ENCODE data around the gene PPM1M.

Gene PPM1M

GRCh38 chr3:52216585-52217408, 28.8 kb upstream of the PPM1M start:
- peak; percentile 55 for DNase-seq (ENCODE audit: low read depth)

- DNase-seq (ENCODE audit: low read depth) = no peak
Observed at GRCh38 chr3:52217409-52217805, 28.2 kb upstream of the PPM1M start.

DNA sequence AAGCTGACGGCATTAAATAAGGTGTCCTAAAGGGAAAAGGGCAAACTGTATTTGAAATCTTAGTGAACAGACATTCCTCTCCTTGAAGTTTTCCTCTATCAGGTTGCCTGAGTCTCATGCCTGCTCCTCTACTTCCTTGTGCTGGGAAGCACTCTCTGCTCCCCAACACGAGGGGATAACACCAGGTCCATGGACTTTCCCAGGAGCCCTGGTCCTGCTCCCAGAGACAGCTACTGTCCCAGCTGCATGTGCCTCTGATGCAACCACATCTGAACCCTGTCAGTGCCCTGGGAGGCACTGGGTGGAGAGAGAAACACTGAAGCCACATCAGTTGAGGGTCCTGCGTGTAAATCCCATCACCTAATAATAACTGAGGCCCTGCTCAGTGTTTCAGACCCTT, 27.5 kb upstream of the PPM1M start:
- DNase-seq (ENCODE audit: low read depth) = no peak

DNA sequence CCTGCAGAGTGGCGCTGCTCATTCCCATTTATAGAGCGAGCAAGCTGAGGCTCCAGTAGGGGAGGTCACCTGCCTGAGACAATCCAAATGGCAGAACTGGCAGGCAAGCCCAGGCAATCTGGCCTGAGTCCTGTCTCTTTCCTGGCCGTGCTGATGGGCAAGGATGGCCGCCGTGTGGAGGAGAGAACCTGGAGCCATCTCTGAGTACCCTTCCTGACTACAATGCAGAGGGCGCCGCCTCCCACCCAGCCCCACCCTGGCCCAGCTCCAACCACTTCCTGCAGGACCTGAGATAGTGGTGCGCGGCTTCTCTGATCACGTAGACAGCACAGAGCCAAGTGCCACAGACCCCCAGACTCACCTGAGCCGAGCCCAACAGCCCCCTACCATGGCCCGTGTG, 27.1 kb upstream of the PPM1M start:
- no peak for DNase-seq (ENCODE audit: low read depth)

DNA sequence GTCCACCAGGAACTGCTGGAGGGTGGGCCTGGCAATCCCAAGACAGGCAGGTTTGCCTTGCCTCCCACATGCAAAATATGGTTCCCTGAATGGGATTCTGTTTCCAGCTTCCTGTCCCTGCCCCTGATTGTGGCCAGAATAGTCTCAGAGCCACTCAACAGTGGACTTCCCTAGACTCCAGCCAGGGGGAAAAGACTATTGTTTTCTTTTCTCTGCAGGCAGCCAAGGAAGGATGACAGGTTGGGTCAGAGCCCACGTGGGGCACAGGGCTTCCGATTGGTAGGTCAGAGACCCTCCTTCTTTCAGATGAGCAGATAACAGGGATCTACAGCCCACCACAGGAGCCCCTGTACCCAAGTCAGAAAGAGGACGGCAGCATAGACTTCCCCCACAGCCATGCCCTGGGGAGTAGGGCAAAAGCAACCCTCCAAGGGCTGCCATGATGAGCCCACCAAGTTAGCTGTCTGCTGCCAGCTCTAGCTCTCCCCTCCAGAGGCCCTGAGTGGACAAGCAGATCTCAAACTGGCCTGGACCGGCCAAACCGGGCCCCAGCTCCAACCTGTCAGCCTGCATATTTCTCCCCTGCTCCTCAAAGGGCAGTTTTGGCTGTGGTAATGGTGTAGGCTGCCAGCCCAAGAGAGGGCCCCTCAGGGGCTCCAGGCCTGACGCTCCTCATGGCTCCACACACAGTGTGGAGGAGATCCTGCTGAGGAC, 26.5 kb upstream of the PPM1M start:
- DNase-seq (ENCODE audit: low read depth) = no peak

DNA sequence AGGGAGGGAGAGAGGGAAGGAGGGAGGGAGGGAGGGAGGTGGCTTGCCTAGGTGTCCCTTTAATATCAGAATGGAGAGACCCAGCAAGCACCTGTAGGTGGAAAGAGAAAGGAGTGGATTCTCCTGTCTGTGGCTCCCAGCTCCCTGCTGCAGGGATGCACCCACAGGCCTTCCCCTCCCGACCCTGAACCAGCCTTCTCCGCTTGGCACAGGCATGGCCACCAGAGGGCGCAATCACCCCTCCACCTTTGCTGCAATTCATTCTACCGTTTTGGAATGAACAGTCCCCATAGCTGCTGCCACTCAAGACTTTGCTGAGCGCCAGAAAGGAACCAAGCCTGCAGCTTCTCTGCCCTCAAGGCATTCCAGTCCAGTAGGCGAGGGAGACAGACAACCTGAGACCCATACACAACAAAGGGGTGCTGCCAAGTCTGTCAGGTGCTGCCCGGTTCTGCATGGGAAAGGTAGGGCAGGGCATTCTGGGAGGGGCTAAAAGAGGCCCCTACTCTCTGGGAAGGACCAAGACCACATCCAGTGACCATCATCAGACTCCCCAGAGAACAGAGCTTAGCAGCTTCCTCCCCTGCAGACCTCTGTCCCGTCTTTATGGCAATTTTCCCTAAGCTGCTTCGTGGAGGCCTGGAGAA, 25.1 kb upstream of the PPM1M start:
- peak; percentile 82 for DNase-seq (ENCODE audit: low read depth)

DNA sequence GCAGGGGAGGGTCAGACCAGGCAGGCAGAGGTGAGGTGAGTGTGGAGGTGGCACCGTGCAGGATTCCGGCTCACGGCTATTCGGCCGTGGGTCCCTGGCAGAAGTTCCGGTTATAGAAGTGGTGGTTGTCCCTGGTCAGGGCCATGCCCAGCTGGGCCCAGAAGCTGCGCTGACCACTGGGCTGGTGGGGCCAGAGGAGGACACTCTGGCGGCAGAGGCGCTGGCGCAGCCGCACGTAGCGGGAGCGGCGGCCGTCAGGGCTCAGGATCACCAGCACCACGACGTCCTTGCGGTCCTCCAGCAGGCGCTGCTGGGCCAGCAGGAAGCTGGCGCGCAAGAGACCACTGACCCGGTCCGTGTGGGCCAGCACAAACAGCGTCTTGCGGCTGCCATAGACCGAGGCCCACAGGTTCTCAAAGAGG, 24.4 kb upstream of the PPM1M start:
- DNase-seq (ENCODE audit: low read depth) = no peak

- peak; percentile 42 for DNase-seq (ENCODE audit: low read depth)
Observed at GRCh38 chr3:52221563-52222318, 23.8 kb upstream of the PPM1M start.

GRCh38 chr3:52222319-52223221, 23.0 kb upstream of the PPM1M start:
- DNase-seq (ENCODE audit: low read depth) = no peak

- DNase-seq (ENCODE audit: low read depth) = no peak
Observed at GRCh38 chr3:52223449-52224408, 21.8 kb upstream of the PPM1M start.

DNA sequence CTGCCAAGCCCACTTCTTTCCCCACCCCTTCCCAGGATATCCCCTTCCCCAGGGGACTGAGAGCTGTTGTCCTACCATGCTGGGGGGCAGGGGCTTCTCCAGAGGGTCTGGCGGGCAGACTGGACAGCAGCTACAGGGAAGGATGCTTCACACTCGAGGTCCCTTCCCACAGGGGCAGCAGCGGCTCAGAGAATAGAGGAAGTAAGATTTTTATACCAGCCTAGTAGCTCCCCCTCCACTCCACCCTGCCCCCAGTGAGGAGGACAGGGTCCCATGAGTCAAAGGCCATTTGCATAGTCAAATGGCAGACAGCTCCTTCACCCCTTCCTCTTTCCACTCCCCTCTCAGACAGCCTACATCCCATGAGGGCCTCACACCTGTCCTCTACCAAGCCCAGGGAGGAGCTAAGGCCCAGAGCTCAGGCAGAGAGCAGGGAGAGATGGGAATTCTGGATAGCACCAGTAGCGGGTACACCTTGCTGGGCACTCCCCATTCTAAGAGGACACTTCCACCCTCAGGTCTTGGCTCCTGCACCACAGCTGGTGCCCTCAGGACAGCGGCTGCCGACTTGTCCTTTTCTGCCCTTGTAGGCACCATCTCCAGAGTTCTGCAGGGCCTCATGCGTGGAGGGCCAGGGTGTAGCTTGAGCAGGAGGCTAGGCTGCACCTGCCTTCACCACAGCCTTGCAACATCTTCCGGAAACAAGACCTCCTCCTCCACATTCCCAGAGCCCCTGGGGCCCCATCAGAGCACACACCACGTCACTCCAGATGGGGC, 19.9 kb upstream of the PPM1M start, which contains the start of gene TLR9:
Gene TLR9 (minus strand): TSS at position 194 of the 777 bp plus-strand sequence. CDS start 116 bp downstream, at position 78.
- no peak for DNase-seq (ENCODE audit: low read depth)

DNA sequence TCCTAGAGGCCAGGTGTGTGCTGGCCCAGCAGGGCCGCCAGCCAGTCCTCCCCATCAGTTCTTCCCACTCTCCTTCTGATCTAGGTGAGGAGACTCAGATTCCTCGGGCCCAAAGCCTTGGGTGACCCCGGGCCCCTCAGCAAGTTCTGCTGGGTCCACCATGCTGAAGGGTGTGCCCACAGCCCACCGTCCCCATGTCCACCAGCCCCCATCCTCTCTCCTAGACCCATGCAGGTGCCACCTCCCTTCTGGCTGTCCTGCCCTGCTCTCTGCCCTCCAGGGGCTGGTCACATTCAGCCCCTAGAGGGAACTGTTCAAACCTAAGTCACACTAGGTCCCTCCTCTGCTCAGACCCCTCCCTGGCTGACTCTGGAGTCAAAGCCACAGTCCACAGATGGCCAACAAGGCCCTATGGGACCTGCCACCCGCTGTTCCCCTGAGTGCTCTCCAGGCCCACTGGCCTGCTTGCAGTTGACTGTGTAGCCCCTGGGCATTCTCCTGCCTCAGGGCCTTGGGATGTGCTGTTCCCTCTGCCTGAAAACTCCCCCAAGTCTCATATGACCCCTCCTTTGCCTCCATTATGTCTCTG, 19.2 kb upstream of the PPM1M start:
- no peak for DNase-seq (ENCODE audit: low read depth)

DNA sequence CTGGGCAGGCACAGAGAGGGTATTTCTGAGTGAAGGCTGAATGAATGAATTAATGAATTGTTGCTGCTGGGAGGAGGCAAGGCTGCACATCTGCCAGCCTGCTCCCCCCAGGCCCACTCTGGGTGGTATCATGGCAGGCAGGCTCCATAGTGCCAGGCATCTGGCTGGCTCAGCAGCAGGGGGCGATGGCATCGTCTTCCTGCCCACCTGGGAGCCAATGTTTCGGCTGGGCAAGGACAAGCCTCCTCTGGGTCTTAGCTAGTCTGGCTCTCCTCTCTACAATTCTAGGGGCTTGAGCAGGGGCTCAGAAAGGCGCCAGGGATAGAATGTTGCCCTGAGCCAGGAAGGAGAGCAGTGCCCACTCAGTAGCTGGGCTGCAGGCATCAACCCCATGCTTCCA, 18.4 kb upstream of the PPM1M start:
- DNase-seq (ENCODE audit: low read depth) = no peak

GRCh38 chr3:52227766-52228165, 17.8 kb upstream of the PPM1M start:
- no peak for DNase-seq (ENCODE audit: low read depth)

- DNase-seq (ENCODE audit: low read depth) = no peak
Observed at GRCh38 chr3:52228266-52228665, 17.3 kb upstream of the PPM1M start.

- no peak for DNase-seq (ENCODE audit: low read depth)
Observed at GRCh38 chr3:52228751-52229291, 16.7 kb upstream of the PPM1M start.

DNA sequence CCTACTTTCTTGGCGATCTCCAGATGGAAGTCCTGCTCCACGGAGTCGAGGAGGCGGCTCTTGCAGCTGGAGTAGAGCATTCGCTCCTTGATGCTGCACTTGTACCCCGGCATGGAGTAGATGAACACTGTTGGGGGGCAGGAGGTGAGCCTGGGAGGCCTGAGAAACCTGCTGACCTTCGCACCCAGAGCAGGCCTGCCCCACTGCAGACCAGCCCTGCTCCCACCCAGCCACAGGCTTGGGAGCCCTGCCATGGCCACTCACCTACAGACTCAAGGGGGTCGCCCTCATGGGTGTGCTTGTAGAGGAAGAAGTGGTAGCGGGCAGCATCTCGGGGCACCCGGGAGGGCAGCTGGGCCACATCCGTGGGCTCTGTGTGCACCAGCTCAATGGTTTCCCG, 15.9 kb upstream of the PPM1M start:
- DNase-seq (ENCODE audit: low read depth) = no peak

- DNase-seq (ENCODE audit: low read depth) = no peak
Observed at GRCh38 chr3:52230461-52230860, 15.1 kb upstream of the PPM1M start.
